ENCODE results near the gene COG3. TPM values are rescaled to one million over a fixed set of nuclear protein-coding genes. Genes with fewer than 3 reads are reported as not detected.

COG3 gene
- total RNA-seq, 4 donors from 2014 or later = 27.1 to 36.0 (median 31.0) TPM

DNA sequence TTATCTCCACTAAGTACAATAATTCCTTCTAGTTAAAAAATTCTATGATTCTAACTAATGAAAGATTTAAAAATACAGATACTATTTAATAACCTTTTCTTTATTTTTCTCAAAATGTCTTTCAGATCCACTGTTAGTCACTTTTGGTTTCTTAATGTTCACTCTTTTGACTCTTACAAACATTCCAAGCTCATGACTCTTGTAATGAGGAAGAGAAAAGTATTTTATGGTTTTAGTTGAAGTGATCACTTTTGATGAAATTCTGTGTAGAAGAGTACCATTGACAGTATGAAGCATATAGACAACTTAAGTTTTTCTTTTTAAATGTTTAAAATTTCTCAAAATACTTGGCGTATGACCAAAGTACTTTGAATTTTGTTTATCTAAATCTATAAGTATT is 27.8 kb downstream of the COG3 start:
- H3K36me3 ChIP-seq = peaks cover 0 to 71% (median 7%) of the 10 kb centered on the region in 3 donors
- no peaks in the 10 kb centered on the region for H3K9me3 ChIP-seq
- H3K27ac ChIP-seq = peak overlapping the region in 1 of 4 donors; percentile 21
- H3K27me3 ChIP-seq = no peaks in the 10 kb centered on the region
- H3K4me3 ChIP-seq = no peak overlapping the region
- 88 to 100% methylated on average over 1 of the region's 1 CpG for WGBS, 2 donors
- TF ChIP-seq, protein P1, sequence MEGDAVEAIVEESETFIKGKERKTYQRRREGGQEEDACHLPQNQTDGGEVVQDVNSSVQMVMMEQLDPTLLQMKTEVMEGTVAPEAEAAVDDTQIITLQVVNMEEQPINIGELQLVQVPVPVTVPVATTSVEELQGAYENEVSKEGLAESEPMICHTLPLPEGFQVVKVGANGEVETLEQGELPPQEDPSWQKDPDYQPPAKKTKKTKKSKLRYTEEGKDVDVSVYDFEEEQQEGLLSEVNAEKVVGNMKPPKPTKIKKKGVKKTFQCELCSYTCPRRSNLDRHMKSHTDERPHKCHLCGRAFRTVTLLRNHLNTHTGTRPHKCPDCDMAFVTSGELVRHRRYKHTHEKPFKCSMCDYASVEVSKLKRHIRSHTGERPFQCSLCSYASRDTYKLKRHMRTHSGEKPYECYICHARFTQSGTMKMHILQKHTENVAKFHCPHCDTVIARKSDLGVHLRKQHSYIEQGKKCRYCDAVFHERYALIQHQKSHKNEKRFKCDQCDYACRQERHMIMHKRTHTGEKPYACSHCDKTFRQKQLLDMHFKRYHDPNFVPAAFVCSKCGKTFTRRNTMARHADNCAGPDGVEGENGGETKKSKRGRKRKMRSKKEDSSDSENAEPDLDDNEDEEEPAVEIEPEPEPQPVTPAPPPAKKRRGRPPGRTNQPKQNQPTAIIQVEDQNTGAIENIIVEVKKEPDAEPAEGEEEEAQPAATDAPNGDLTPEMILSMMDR (IDR thresholded peaks at IDR 0.05) = no peak
- TF ChIP-seq POLR2A (IDR thresholded peaks at IDR 0.05) = no peak
- no peak for TF ChIP-seq EP300 (IDR thresholded peaks at IDR 0.05)
- DNase-seq (ENCODE audit: low spot score in 2 of 2) = no peak
- H3K4me1 ChIP-seq = no peaks in the 10 kb centered on the region

DNA sequence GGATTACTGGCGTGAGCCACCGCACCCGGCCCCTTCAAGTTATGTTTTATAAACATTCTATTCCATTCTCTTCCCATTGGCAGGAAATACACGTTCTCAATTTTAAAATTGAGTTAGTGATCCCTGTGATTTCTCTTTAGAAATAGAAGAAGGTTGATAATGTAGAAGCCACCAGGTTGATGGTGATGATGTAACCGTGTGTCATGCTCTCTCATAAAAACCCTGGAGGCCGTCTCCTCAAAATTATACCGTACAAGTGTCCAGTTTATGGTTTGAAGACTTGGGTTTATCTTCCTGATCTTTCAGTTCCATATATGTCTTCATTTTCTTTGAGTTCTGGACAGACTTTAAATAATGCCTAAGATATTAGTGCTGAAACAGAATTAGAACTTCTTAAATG is 32.2 kb downstream of the COG3 start:
- WGBS, 2 donors = 82 to 84% methylated on average over 7 of the region's 7 CpGs
- H3K27ac ChIP-seq = no peak overlapping the region
- no peaks in the 10 kb centered on the region for H3K27me3 ChIP-seq
- no peak for TF ChIP-seq POLR2A (IDR thresholded peaks at IDR 0.05)
- H3K4me1 ChIP-seq = peaks cover 0 to 17% (median 2%) of the 10 kb centered on the region in 4 donors
- DNase-seq (ENCODE audit: low spot score in 2 of 2) = no peak
- peaks cover 0 to 71% (median 7%) of the 10 kb centered on the region in 3 donors for H3K36me3 ChIP-seq
- H3K9me3 ChIP-seq = no peaks in the 10 kb centered on the region
- no peak overlapping the region for H3K4me3 ChIP-seq

DNA sequence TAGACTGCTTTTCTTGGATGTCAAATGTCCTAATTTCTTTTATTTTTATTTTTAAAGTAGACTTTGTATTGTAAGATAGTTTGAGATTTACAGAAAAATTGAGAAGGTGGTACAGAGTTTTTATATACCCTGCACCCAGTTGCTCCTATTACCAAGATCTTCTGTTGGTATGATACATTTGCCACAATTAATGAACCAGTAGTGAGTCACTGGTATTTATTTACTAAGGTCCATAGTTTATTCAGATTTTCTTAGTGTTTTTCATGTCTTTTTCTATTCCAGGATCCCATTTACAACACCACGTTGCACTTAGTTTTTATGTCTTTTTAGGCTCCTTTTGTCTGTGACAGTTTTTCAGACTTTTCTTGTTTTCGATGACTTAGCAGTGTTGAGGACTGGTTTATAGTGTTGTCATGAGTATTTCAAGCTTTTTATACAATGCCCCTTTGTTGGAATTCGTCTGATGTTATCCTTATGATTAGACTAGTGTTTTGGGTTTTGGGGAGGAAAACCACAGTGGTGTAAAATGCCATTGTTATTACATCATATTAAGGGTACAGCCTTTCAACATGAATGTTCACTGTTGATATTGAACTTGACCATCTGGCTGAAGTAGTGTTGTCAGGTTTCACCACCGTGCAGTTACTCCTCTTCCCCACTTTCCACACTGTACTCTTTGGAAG is 35.9 kb downstream of the COG3 start:
- no peak for DNase-seq (ENCODE audit: low spot score in 2 of 2)
- Histone ChIP-seq H3K36me3 (peaks cover 0 to 71% (median 15%) of the 10 kb centered on the region in 3 donors), H3K4me3 (no peak overlapping the region), H3K4me1 (peaks cover 0 to 17% (median 2%) of the 10 kb centered on the region in 4 donors), H3K27me3 (no peaks in the 10 kb centered on the region), H3K9me3 (no peaks in the 10 kb centered on the region), H3K27ac (peak overlapping the region in 3 of 4 donors; percentile 21 to 80 (median 68))
- WGBS, 2 donors = 24 to 25% methylated on average over 4 of the region's 4 CpGs
- TF ChIP-seq, protein P1 (IDR thresholded peaks at IDR 0.05) = no peak
- no peak for TF ChIP-seq POLR2A (IDR thresholded peaks at IDR 0.05)
- peak in 1 of 2 donors; percentile 32 for TF ChIP-seq EP300 (IDR thresholded peaks at IDR 0.05)

DNA sequence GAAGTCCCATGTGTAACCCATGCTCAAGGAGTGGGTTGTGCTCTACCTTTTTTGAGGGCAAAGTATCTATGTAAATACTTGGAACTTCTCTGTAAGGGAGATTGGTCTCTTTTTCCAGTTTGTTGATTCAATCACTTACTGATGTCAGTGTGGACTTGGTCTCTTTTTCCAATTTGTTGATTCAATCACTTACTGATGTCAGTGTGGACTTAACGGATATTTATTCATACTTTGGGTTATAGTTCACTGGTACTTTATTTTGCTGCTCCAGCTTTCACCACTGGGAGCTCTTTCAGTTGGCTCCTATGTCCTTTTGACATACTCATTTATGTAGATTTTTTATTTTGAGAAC is 36.4 kb downstream of the COG3 start:
- TF ChIP-seq EP300 (IDR thresholded peaks at IDR 0.05) (no peak), POLR2A (IDR thresholded peaks at IDR 0.05) (no peak)
- TF ChIP-seq, protein P1 (IDR thresholded peaks at IDR 0.05) = no peak
- 50 to 69% methylated on average over 1 of the region's 1 CpG for WGBS, 2 donors
- DNase-seq (ENCODE audit: low spot score in 2 of 2) = no peak
- H3K27me3 ChIP-seq = no peaks in the 10 kb centered on the region
- peak overlapping the region in 3 of 4 donors; percentile 21 to 80 (median 68) for H3K27ac ChIP-seq
- H3K9me3 ChIP-seq = no peaks in the 10 kb centered on the region
- H3K36me3 ChIP-seq = peaks cover 0 to 71% (median 15%) of the 10 kb centered on the region in 3 donors
- peaks cover 0 to 17% (median 2%) of the 10 kb centered on the region in 4 donors for H3K4me1 ChIP-seq
- H3K4me3 ChIP-seq = no peak overlapping the region

DNA sequence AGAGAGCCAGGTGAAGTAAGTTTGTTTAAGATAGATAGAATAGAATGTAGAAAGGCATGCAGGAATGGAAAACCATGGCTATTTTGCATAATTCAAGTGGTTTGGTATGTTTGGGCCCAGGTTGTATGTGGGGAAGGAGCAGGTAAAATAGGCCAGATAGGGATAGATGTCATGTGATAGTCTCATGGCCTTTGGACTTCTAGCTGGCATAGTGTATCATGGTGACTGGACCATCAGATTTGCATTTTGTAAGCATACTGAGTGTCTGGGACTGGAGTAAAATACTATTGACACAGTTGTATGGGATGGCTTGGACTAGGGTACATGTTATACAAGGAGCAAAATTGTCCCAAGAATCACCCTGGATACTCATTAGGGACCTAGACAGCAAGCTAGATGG is 38.9 kb downstream of the COG3 start:
- Histone ChIP-seq H3K4me1 (peaks cover 0 to 17% (median 2%) of the 10 kb centered on the region in 4 donors), H3K27me3 (no peaks in the 10 kb centered on the region), H3K27ac (no peak overlapping the region), H3K9me3 (no peaks in the 10 kb centered on the region), H3K4me3 (no peak overlapping the region), H3K36me3 (peaks cover 0 to 66% (median 8%) of the 10 kb centered on the region in 3 donors)
- DNase-seq (ENCODE audit: low spot score in 2 of 2) = no peak
- TF ChIP-seq POLR2A (IDR thresholded peaks at IDR 0.05) (no peak), EP300 (IDR thresholded peaks at IDR 0.05) (no peak)
- TF ChIP-seq, protein P1 (IDR thresholded peaks at IDR 0.05) = no peak
